Endothelial cell of umbilical vein (primary cell): ENCODE data around the gene DGKI. TPM values are rescaled to one million over a fixed set of nuclear protein-coding genes. Genes with fewer than 3 reads are reported as not detected.

Experiments used
- BruUV-seq: library from RNA; stranded (reverse); fragments of 400-500 nt; replicated peaks from 2 replicates; lab custom pipeline; 2021; lab: Mats Ljungman, UMichigan
- CTCF ChIA-PET: fragments of 300-600, 350-600 bp; sonication (Branson Sonifier 250); formaldehyde crosslinking; loops from one replicate; lab custom pipeline; 2021; ENCODE audit warnings: antibody characterized with exemption, inconsistent platforms; lab: Charles Lee
- POLR2A ChIA-PET: fragments of 300-600, 350-600 bp; sonication (Branson Sonifier 250); formaldehyde crosslinking; loops from one replicate; lab custom pipeline; 2021; ENCODE audit warnings: antibody characterized with exemption, inconsistent platforms; lab: Charles Lee
- DNase-seq: peaks from one replicate; pipeline ENCODE4 v3.0.0-alpha.2; 2011; ENCODE audit warnings: low read depth, low spot score
- FAIRE-seq: peaks from 2 replicates; lab custom pipeline; 2011; peaks lifted over from hg19 to GRCh38; lab: Jason Lieb, UNC
- H2AFZ ChIP-seq: 2 replicates; pipeline ENCODE4 v1.6.0; 2012; ENCODE audit warnings: low read depth, low read length, control low read depth, inconsistent platforms
- H3K27ac ChIP-seq: 2 replicates; pipeline ENCODE4 v1.5.1; 2011; ENCODE audit warnings: low read depth, mild to moderate bottlenecking, control low read depth, low read length, moderate library complexity; ENCODE audit not compliant: insufficient read depth
- H3K27me3 ChIP-seq, 2 experiments: 2 replicates each; pipeline versions ENCODE4 v1.6.0 to v1.6.1; 2011; ENCODE audit warnings: low read length in 2 of 2, mixed read lengths in 1 of 2; ENCODE audit not compliant: control insufficient read depth in 2 of 2, insufficient read depth in 2 of 2
- H3K36me3 ChIP-seq, 2 experiments: 2 replicates in 1 of 2; 3 replicates in 1 of 2; pipeline ENCODE4 v1.5.1; 2011; ENCODE audit warnings: low read length in 2 of 2, mild to moderate bottlenecking in 1 of 2, moderate library complexity in 1 of 2; ENCODE audit not compliant: control insufficient read depth in 2 of 2, insufficient read depth in 2 of 2; ENCODE audit errors: extremely low read depth in 1 of 2
- H3K4me1 ChIP-seq: 3 replicates; pipeline ENCODE4 v1.5.1; 2011; ENCODE audit warnings: mild to moderate bottlenecking, low read length; ENCODE audit not compliant: control insufficient read depth, insufficient read depth; ENCODE audit errors: extremely low read depth
- H3K4me2 ChIP-seq: 2 replicates; pipeline ENCODE4 v1.6.1; 2011; ENCODE audit warnings: low read length, control low read depth, mixed read lengths; ENCODE audit not compliant: insufficient read depth
- H3K4me3 ChIP-seq, 3 experiments: fragments of 200-600 bp in 1 of 3; sonication (generic), shearing (Covaris generic) in 1 of 3; replicated peaks in 1 of 3; 2 replicates each; pipeline ENCODE4 v1.5.1; 2011 to 2016; ENCODE audit warnings: control low read depth in 3 of 3, low read length in 3 of 3, mild to moderate bottlenecking in 2 of 3, inconsistent platforms in 1 of 3, low read depth in 1 of 3, moderate library complexity in 1 of 3; ENCODE audit not compliant: insufficient read depth in 1 of 3
- H3K79me2 ChIP-seq: 2 replicates; pipeline ENCODE4 v1.6.0; 2012; ENCODE audit warnings: low read length, inconsistent platforms; ENCODE audit not compliant: control insufficient read depth, insufficient read depth
- H3K9ac ChIP-seq: replicated peaks from 2 replicates; pipeline ENCODE3; 2011; ENCODE audit warnings: low read length, control low read depth; ENCODE audit not compliant: insufficient read depth; ENCODE audit errors: extremely low read depth
- H3K9me1 ChIP-seq: replicated peaks from 3 replicates; pipeline ENCODE4 v1.6.0; 2011; ENCODE audit warnings: mild to moderate bottlenecking, low read length; ENCODE audit not compliant: control insufficient read depth, insufficient read depth; ENCODE audit errors: extremely low read depth
- H3K9me3 ChIP-seq: replicated peaks from 2 replicates; pipeline ENCODE4 v1.5.1; 2012; ENCODE audit warnings: low read length, inconsistent platforms; ENCODE audit not compliant: control insufficient read depth, insufficient read depth
- H4K20me1 ChIP-seq: replicated peaks from 2 replicates; pipeline ENCODE3; 2011; ENCODE audit warnings: mild to moderate bottlenecking, low read length; ENCODE audit not compliant: control insufficient read depth, insufficient read depth; ENCODE audit errors: extremely low read depth
- CTCF ChIP-seq, 2 donors: IDR thresholded peaks; 1 replicate in 1 of 2; 2 replicates in 1 of 2; pipeline ENCODE4 v1.5.1; 2011; ENCODE audit warnings: low read length in 2 of 2, mild to moderate bottlenecking in 2 of 2, moderate library complexity in 2 of 2, control low read depth in 1 of 2, inconsistent platforms in 1 of 2, low read depth in 1 of 2; ENCODE audit not compliant: insufficient read depth in 1 of 2; ENCODE audit errors: extremely low read depth in 1 of 2
- EZH2 ChIP-seq: IDR thresholded peaks from 2 replicates; pipeline ENCODE4 v1.6.1; 2012; ENCODE audit warnings: borderline replicate concordance, low read depth, mild to moderate bottlenecking, moderate library complexity, low read length, inconsistent platforms; ENCODE audit not compliant: severe bottlenecking
- FOS ChIP-seq: IDR thresholded peaks from 2 replicates; pipeline ENCODE4 v1.6.1; 2011; ENCODE audit warnings: mild to moderate bottlenecking, low read length, moderate library complexity, borderline replicate concordance; ENCODE audit not compliant: insufficient read depth
- GATA2 ChIP-seq: IDR thresholded peaks from 2 replicates; pipeline ENCODE4 v1.7.0; 2011; ENCODE audit warnings: low read depth, mild to moderate bottlenecking, moderate library complexity, mixed read lengths, low read length; ENCODE audit not compliant: insufficient read length, insufficient read depth
- JUN ChIP-seq: IDR thresholded peaks from 2 replicates; pipeline ENCODE4 v1.6.1; 2011; ENCODE audit warnings: borderline replicate concordance, low read depth; ENCODE audit not compliant: insufficient read length, insufficient read depth
- MYC ChIP-seq: IDR thresholded peaks from one replicate; pipeline ENCODE4 v1.6.1; 2011; ENCODE audit warnings: mild to moderate bottlenecking, low read depth, low read length
- POLR2A ChIP-seq: IDR thresholded peaks from 2 replicates; pipeline ENCODE4 v1.6.1; 2012; ENCODE audit warnings: low read depth, mild to moderate bottlenecking, control low read depth, low read length
- POLR2AphosphoS5 ChIP-seq: IDR thresholded peaks from 2 replicates; pipeline ENCODE4 v1.6.1; 2012; ENCODE audit warnings: low read depth, mild to moderate bottlenecking, control low read depth, low read length, moderate library complexity; ENCODE audit not compliant: insufficient read depth
- dilution Hi-C: fragments of 300-500 bp; cut with MboI; formaldehyde crosslinking; loops from one replicate; pipeline ENCODE4 v1.15.0; 2019; ENCODE audit warnings: low sequenced_read_pairs; ENCODE audit not compliant: extremely low pct_ligation_motif_present
- intact Hi-C: fragments of 100-400 bp; cut with micrococcal nuclease; formaldehyde crosslinking; loops from one replicate; pipeline ENCODE4 v1.10.0; 2022
- polyA plus RNA-seq, 4 experiments: library from polyadenylated mRNA; depleted of rRNA in 3 of 4; stranded (reverse) in 3 of 4; unstranded in 1 of 4; fragments of >200 nt; gene quantifications; 2 replicates each; pipeline versions ENCODE4 v1.2.1 to v1.2.3, GENCODE V29; 2011 to 2012; ENCODE audit warnings: missing spikeins in 1 of 4
- total RNA-seq: library from RNA; stranded (reverse); gene quantifications from 2 replicates; pipeline ENCODE4 v1.2.3, GENCODE V29; 2021
- TF ChIP-seq, protein P1 (sequence below): IDR thresholded peaks from 2 replicates; pipeline ENCODE4 v1.6.1; 2011; ENCODE audit not compliant: insufficient read depth, insufficient read length

Gene DGKI
- total and polyA plus RNA-seq, 2 donors (not counting 3 experiments of a cell fraction or from before 2014, with no cell fraction given) = 0.11 to 0.51 TPM

GRCh38 chr7:137801491-137801890, 45.3 kb downstream of the DGKI start:
- no peak overlapping the region for H3K27ac ChIP-seq
- H4K20me1 ChIP-seq = no peaks in the 10 kb centered on the region
- no peaks in the 10 kb centered on the region for H3K27me3 ChIP-seq
- dilution Hi-C loops (no loop called here), intact Hi-C loops (loop anchor here (2.0 kb wide), 1 partner anchor 145 kb away; no protein-coding TSS in a partner anchor)
- H3K9me3 ChIP-seq = no peaks in the 10 kb centered on the region
- TF ChIP-seq GATA2 = peak; percentile 0
- TF ChIP-seq, protein P1, sequence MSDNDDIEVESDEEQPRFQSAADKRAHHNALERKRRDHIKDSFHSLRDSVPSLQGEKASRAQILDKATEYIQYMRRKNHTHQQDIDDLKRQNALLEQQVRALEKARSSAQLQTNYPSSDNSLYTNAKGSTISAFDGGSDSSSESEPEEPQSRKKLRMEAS = no peak
- no peak for TF ChIP-seq POLR2AphosphoS5
- TF ChIP-seq EZH2 = no peak
- H2AFZ ChIP-seq = no peak overlapping the region
- peak overlapping the region; percentile 16 for H3K4me2 ChIP-seq
- H3K79me2 ChIP-seq = no peaks in the 10 kb centered on the region
- FAIRE-seq (no peak), DNase-seq (no peak)
- H3K9ac ChIP-seq = no peak overlapping the region
- H3K36me3 ChIP-seq = no peaks in the 10 kb centered on the region
- BruUV-seq = no TSS peak
- ChIA-PET CTCF (interaction anchor here (0.7 to 1.6 kb wide), 10 partner anchors 10 to 175 kb away, joined by 3 to 8 read pairs (median 4); no protein-coding TSS in a partner anchor), POLR2A (interaction anchor here (0.5 kb wide), 1 partner anchor 78 kb away, joined by 8 read pairs; no protein-coding TSS in a partner anchor)
- H3K9me1 ChIP-seq = no peaks in the 10 kb centered on the region
- no peak overlapping the region for H3K4me3 ChIP-seq
- peaks cover 9% of the 10 kb centered on the region for H3K4me1 ChIP-seq

DNA sequence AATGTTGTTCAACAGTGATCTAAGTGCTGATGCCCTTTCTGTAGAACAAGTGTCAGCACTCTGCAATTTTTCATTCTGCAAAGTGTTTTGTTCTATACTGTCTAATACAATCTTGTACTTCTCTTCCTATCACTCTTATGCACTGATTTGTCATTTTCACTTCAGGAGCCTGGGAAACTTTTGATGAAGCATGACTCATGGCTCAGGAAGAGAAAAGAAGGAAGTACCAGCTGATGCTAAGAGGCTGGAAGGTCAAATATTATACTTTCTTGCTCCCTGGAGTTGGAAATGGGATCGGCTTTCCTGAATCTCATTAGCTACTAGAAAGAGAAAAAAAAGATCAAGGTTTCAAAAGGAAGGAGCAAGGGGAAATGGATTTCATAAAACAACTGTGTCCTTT, 45.8 kb downstream of the DGKI start:
- intact Hi-C loops (loop anchor here (2.0 kb wide), 1 partner anchor 144 kb away; no protein-coding TSS in a partner anchor), dilution Hi-C loops (no loop called here)
- no peaks in the 10 kb centered on the region for H4K20me1 ChIP-seq
- no peak overlapping the region for H3K4me3 ChIP-seq
- FAIRE-seq (peak; percentile 90), DNase-seq (peak; percentile 88)
- CTCF ChIA-PET = interaction anchor here (0.7 to 1.6 kb wide), 10 partner anchors 9 to 174 kb away, joined by 3 to 8 read pairs (median 4); no protein-coding TSS in a partner anchor
- TF ChIP-seq GATA2 (peak; percentile 35), JUN (peak; percentile 88), POLR2AphosphoS5 (no peak), EZH2 (no peak), POLR2A (no peak), CTCF (IDR thresholded peaks at IDR 0.05; ENCODE audit: extremely low read depth in 1 of 2, insufficient read depth in 1 of 2, low read depth in 1 of 2, low read length in 2 of 2) (no peak), MYC (no peak), FOS (peak; percentile 88)
- TF ChIP-seq, protein P1 = no peak
- peaks cover 9% of the 10 kb centered on the region for H3K4me1 ChIP-seq
- BruUV-seq = no TSS peak
- no peak overlapping the region for H3K9ac ChIP-seq
- H3K27me3 ChIP-seq = no peaks in the 10 kb centered on the region
- H3K9me3 ChIP-seq = no peaks in the 10 kb centered on the region
- no peak overlapping the region for H2AFZ ChIP-seq
- no peaks in the 10 kb centered on the region for H3K36me3 ChIP-seq
- H3K9me1 ChIP-seq = no peaks in the 10 kb centered on the region
- H3K27ac ChIP-seq = peak overlapping the region; percentile 4
- peak overlapping the region; percentile 16 for H3K4me2 ChIP-seq
- POLR2A ChIA-PET = no interaction called here
- no peaks in the 10 kb centered on the region for H3K79me2 ChIP-seq
